Measurements from ENCODE around the gene CLSTN2.

CLSTN2 gene

GRCh38 chr3:140023616-140024530, 88.9 kb downstream of the CLSTN2 start:
- no peak for DNase-seq
- in situ Hi-C loops (cut with MboI; ENCODE audit: low pct_unique_long_range_greater_than_20kb, low sequenced_read_pairs) = no loop called here

DNA sequence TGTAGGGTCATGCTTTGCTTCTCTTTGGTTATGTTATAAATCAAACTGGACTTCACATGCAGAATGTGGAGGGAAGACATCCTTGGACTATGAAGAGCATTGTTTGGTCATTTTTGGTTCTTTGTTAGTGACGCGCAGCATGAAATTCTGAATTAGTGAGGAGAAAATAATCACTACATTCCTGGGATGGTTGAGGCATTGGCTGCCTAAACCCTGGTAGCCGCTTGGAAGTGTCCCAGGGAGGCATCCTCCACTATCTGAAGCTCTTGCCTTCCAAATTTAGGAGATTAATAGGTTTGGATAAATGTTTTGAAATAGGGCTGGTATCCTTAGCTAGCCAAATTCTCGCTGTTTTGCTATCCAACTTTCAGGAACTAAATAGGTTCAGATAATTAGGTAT, 96.2 kb downstream of the CLSTN2 start:
- no peak for DNase-seq
- in situ Hi-C loops (cut with MboI; ENCODE audit: low pct_unique_long_range_greater_than_20kb, low sequenced_read_pairs) = no loop called here

DNA sequence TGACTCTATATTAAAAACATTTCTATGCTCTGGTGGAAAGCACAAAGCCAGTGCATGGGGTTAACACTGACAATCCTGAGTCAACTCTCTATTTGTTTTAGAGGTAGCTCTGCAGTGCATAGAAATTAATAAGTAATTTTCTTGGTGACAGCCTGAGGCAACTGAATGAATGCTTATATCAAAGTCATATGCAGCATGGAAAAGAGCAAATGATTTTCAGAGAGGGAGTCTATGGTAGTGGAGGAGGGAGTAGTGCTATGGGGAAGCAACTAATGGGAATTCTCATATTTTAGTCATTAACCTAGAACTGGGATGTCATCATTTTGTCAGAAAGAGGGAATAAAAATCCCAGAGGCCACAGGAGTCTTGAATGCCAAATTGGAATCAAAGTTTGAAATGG, 99.1 kb downstream of the CLSTN2 start:
- no peak for DNase-seq
- in situ Hi-C loops (cut with MboI; ENCODE audit: low pct_unique_long_range_greater_than_20kb, low sequenced_read_pairs) = no loop called here

GRCh38 chr3:140035871-140036270, 100.9 kb downstream of the CLSTN2 start:
- in situ Hi-C loops (cut with MboI; ENCODE audit: low pct_unique_long_range_greater_than_20kb, low sequenced_read_pairs) = no loop called here
- no peak for DNase-seq

- DNase-seq = no peak
- in situ Hi-C loops (cut with MboI; ENCODE audit: low pct_unique_long_range_greater_than_20kb, low sequenced_read_pairs) = no loop called here
Observed at GRCh38 chr3:140050396-140050795, 115.4 kb downstream of the CLSTN2 start.

GRCh38 chr3:140051019-140051957, 116.3 kb downstream of the CLSTN2 start:
- DNase-seq = peak; percentile 19
- in situ Hi-C loops (cut with MboI; ENCODE audit: low pct_unique_long_range_greater_than_20kb, low sequenced_read_pairs) = no loop called here

DNA sequence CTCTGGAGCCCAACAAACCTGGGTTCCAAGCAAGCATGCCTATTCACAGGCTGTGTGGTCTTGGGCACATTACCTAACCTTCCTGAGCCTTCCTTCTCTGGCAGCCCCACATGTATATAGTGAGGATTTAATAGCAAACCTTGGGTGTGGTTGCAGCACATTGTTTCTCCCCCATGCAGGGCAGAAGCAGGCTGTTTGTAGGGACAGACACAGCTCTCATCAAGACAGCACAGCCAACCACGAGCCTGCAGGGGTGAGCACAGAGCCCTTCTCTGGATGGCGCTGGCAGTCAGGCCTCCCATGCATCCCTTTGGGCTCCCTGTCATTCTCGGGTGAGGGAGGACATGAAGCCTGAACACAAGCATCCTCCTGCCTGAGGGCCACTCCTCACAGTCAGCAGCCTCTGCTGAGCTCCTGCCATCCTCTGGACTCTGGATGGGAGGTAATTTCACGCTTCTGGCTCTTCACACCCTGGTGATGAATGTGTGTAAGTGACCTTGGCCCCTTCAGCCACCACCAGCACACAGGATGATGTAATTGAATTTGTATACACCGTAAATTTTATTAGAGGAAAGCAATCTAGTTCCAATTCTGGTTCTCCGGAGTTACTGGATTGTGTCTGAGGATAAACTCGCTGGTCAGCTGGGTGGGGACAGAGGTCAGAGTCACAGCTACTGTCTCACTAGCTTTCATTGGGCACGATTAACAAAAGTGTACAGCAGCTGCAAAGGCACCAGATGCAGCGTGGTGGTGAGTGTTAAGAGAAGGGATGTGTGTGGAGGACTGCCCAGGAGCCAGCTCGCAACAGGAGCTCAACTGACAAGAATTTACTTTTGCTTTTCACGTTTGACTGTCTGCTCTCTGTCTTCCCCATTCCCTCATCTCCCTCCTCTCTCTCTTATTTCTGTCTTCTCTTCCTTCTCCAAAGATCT, 118.1 kb downstream of the CLSTN2 start:
- in situ Hi-C loops (cut with MboI; ENCODE audit: low pct_unique_long_range_greater_than_20kb, low sequenced_read_pairs) = no loop called here
- no peak for DNase-seq

DNA sequence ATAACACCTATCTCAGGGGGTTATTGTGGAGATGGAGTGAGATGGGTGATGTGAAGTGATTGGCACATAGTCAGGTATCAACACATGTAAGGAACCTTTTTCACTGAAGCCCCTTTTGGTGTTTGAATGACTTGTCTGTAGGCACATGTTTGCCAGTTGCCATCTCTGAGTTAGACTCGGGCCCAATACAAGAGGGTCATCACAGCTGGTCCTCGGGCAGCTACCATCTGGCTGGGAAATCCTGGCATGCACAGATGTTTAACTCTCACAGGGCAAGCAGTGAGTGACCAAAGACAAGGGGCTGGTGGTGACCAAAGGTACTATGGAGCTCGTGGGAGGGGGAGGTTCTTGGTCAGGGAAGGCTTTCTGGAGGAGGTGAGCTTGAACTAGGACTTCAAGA, 118.8 kb downstream of the CLSTN2 start:
- in situ Hi-C loops (cut with MboI; ENCODE audit: low pct_unique_long_range_greater_than_20kb, low sequenced_read_pairs) = no loop called here
- DNase-seq = no peak

- in situ Hi-C loops (cut with MboI; ENCODE audit: low pct_unique_long_range_greater_than_20kb, low sequenced_read_pairs) = no loop called here
- no peak for DNase-seq
Observed at GRCh38 chr3:140055092-140055791, 120.3 kb downstream of the CLSTN2 start.

DNA sequence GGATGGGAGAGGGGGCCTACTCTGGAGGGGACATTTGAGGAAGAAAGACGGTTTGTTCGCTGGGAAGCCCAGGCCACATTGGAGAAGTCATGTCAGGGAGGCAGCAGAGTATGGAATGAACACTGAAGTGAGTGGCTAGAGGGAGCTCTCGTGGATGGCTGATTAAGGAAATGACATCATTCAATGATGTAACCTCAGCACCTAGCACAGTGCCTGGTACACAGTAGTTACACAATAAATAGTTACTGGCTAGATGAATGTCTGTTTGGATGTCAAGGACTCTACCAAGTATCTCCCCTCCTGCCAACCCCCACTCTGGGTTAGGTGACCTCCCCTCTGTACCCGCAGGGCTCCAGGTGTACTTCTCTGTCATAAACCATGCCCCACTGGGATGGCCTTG, 121.1 kb downstream of the CLSTN2 start:
- no peak for DNase-seq
- in situ Hi-C loops (cut with MboI; ENCODE audit: low pct_unique_long_range_greater_than_20kb, low sequenced_read_pairs) = no loop called here

- in situ Hi-C loops (cut with MboI; ENCODE audit: low pct_unique_long_range_greater_than_20kb, low sequenced_read_pairs) = no loop called here
- DNase-seq = no peak
Observed at GRCh38 chr3:140061211-140061610, 126.2 kb downstream of the CLSTN2 start.

DNA sequence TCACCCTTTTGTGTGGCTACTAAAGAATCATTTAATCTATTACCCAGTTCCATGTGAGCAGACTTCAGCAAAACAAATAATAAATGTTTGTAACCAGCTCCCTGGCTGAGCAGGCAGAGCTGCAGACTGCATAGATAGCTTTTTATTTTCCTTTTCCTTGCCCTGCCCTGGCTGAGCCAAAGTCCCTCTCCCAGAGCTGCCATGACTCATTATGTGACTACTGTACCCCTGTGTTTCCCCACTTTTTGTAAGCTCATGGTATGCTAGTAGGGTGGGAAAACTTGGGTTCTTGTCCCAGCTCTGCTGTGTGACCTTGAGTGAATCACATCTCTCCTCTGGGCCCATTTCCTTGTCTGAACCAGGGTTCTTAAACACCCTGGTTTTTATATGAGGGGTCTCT, 127.5 kb downstream of the CLSTN2 start:
- in situ Hi-C loops (cut with MboI; ENCODE audit: low pct_unique_long_range_greater_than_20kb, low sequenced_read_pairs) = no loop called here
- no peak for DNase-seq

DNA sequence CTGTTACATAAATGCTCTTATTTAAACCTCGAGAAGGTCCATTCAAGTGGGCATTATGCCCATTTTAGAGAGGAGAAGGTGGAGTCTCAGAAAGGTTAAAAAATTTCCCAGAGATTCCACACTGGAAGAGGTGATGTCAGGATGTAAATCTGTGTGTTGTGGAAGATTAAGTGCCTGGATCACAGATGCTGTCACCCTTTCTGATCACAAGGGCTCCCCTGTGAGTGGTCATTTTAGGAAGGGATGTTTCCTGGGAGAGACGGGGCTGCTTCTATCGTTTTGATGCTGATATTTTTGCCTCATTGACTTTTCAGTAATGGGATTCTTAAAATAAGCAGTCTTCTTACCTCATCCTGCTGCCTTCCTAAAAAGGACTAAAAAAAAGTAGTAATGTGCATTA, 132.5 kb downstream of the CLSTN2 start:
- no peak for DNase-seq
- in situ Hi-C loops (cut with MboI; ENCODE audit: low pct_unique_long_range_greater_than_20kb, low sequenced_read_pairs) = no loop called here

- in situ Hi-C loops (cut with MboI; ENCODE audit: low pct_unique_long_range_greater_than_20kb, low sequenced_read_pairs) = no loop called here
- DNase-seq = no peak
Observed at GRCh38 chr3:140068494-140069017, 133.6 kb downstream of the CLSTN2 start.

DNA sequence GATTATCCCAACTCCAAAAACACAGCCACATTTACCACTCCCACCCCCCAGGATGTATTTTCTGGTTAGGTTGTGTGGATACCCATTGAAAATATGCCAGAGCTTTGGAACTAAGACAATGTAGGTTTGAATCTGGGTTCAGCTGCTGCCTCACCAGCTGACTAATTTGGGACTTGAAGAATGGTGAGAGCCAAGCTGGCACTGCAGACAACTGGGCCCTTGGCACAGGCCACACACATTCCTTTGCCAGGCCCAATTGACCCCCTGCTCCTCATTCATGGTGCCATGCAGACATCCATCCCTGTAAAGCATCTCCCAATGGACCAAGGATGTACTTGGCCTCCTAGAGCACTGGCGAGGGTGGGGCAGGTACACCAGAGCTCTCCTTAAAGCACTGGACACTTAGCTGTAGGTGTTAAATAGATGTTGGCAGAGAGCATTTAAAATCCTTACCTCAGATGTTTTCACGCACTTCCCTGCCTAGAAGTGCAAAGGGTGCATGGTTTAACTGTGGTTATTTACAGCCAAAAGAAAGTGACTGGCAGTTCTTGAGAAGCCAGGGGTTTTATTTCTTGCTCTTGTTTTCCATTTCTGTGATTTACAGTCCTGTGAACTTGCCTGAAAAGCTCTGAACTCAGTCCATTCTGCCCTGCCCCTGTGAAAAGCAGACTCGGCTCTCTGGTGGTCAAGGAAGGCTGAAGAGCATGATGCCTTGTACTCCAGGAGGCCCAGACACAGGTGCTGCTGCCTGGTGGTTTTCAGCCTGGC, 138.5 kb downstream of the CLSTN2 start:
- in situ Hi-C loops (cut with MboI; ENCODE audit: low pct_unique_long_range_greater_than_20kb, low sequenced_read_pairs) = no loop called here
- no peak for DNase-seq

GRCh38 chr3:140076552-140076951, 141.6 kb downstream of the CLSTN2 start:
- in situ Hi-C loops (cut with MboI; ENCODE audit: low pct_unique_long_range_greater_than_20kb, low sequenced_read_pairs) = no loop called here
- no peak for DNase-seq

- DNase-seq = no peak
- in situ Hi-C loops (cut with MboI; ENCODE audit: low pct_unique_long_range_greater_than_20kb, low sequenced_read_pairs) = no loop called here
Observed at GRCh38 chr3:140077406-140077805, 142.4 kb downstream of the CLSTN2 start.

GRCh38 chr3:140078343-140078742, 143.4 kb downstream of the CLSTN2 start:
- in situ Hi-C loops (cut with MboI; ENCODE audit: low pct_unique_long_range_greater_than_20kb, low sequenced_read_pairs) = no loop called here
- no peak for DNase-seq
